ENCODE measurements around the gene SYT1.

- TF ChIP-seq CTCF (IDR thresholded peaks at IDR 0.05; ENCODE audit: insufficient read depth, low read length, poor library complexity, severe bottlenecking) (no peak), EZH2phosphoT487 (conservative IDR thresholded peaks at IDR 0.05; ENCODE audit: low read length) (no peak)
Observed at GRCh38 chr12:79415321-79415720, 550.7 kb downstream of the SYT1 start.
